Vagina (tissue), 2 donors: ENCODE data around the gene STX12.

ENCODE experiments used
- POLR2AphosphoS5 ChIP-seq, 2 donors: sonication (generic); formaldehyde crosslinking; IDR thresholded peaks; one replicate each; pipeline ENCODE4 v1.9.0; 2017; ENCODE audit warnings: antibody characterized with exemption in 2 of 2, mild to moderate bottlenecking in 2 of 2, low read depth in 1 of 2; ENCODE audit not compliant: insufficient read depth in 1 of 2
- TF ChIP-seq, protein P1 (sequence below), 3 experiments: fragments of 450-650 bp in 2 of 3; fragments of 200-600 bp in 1 of 3; sonication (generic) in 1 of 3; IDR thresholded peaks; one replicate each; pipeline ENCODE4 v1.5.1; 2017 to 2019; ENCODE audit warnings: antibody characterized with exemption in 3 of 3, mild to moderate bottlenecking in 2 of 3, moderate library complexity in 2 of 3

DNA sequence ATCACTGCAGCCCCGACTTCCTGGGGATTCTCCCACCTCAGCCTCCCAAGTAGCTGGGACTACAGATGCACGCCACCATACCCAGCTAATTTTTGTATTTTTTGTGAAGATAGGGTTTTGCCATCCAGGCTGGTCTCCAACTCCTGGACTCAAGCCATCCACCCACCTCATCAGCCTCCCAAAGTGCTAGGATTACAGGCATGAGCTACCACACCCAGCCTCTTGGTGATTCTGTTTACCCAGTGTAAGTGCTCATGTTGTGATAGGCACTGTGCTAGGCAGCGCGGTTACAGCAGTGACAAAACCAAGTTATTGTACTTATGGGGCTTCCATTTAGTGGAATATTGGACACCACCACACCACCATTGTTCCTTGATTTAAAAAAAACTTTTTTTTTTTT, 9.7 kb upstream of the STX12 start:
- TF ChIP-seq, protein P1, sequence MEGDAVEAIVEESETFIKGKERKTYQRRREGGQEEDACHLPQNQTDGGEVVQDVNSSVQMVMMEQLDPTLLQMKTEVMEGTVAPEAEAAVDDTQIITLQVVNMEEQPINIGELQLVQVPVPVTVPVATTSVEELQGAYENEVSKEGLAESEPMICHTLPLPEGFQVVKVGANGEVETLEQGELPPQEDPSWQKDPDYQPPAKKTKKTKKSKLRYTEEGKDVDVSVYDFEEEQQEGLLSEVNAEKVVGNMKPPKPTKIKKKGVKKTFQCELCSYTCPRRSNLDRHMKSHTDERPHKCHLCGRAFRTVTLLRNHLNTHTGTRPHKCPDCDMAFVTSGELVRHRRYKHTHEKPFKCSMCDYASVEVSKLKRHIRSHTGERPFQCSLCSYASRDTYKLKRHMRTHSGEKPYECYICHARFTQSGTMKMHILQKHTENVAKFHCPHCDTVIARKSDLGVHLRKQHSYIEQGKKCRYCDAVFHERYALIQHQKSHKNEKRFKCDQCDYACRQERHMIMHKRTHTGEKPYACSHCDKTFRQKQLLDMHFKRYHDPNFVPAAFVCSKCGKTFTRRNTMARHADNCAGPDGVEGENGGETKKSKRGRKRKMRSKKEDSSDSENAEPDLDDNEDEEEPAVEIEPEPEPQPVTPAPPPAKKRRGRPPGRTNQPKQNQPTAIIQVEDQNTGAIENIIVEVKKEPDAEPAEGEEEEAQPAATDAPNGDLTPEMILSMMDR (IDR thresholded peaks at IDR 0.05): no peak
- no peak for TF ChIP-seq POLR2AphosphoS5 (IDR thresholded peaks at IDR 0.05; ENCODE audit: insufficient read depth in 1 of 2, low read depth in 1 of 2)
